Duodenal mucosa (tissue), 2 donors: Measurements from ENCODE around the gene ZSCAN32.

ENCODE experiments used
- H3K27ac ChIP-seq: one replicate; pipeline ENCODE4 v1.7.0; 2013; ENCODE audit warnings: low read depth, low read length
- H3K27me3 ChIP-seq, 2 donors: one replicate each; pipeline ENCODE4 v1.7.0; 2013; ENCODE audit warnings: low read length in 2 of 2, control low read depth in 1 of 2; ENCODE audit not compliant: insufficient read depth in 2 of 2, control insufficient read depth in 1 of 2
- H3K36me3 ChIP-seq, 2 donors: one replicate each; pipeline ENCODE4 v1.7.0; 2013; ENCODE audit warnings: low read length in 2 of 2, control low read depth in 1 of 2; ENCODE audit not compliant: insufficient read depth in 2 of 2, control insufficient read depth in 1 of 2
- H3K4me1 ChIP-seq, 2 donors: one replicate each; pipeline ENCODE4 v1.7.0; 2013; ENCODE audit warnings: low read length in 2 of 2, control low read depth in 1 of 2; ENCODE audit not compliant: insufficient read depth in 2 of 2, control insufficient read depth in 1 of 2
- H3K4me3 ChIP-seq, 2 donors: one replicate each; pipeline ENCODE4 v1.7.0; 2013; ENCODE audit warnings: low read length in 2 of 2, low read depth in 1 of 2
- H3K9ac ChIP-seq, 2 donors: one replicate each; pipeline ENCODE4 v1.7.0; 2013; ENCODE audit warnings: low read length in 2 of 2, low read depth in 1 of 2
- H3K9me3 ChIP-seq, 2 donors: one replicate each; pipeline ENCODE4 v1.7.0; 2013; ENCODE audit warnings: low read length in 2 of 2, control low read depth in 1 of 2; ENCODE audit not compliant: control insufficient read depth in 1 of 2

ZSCAN32 gene

DNA sequence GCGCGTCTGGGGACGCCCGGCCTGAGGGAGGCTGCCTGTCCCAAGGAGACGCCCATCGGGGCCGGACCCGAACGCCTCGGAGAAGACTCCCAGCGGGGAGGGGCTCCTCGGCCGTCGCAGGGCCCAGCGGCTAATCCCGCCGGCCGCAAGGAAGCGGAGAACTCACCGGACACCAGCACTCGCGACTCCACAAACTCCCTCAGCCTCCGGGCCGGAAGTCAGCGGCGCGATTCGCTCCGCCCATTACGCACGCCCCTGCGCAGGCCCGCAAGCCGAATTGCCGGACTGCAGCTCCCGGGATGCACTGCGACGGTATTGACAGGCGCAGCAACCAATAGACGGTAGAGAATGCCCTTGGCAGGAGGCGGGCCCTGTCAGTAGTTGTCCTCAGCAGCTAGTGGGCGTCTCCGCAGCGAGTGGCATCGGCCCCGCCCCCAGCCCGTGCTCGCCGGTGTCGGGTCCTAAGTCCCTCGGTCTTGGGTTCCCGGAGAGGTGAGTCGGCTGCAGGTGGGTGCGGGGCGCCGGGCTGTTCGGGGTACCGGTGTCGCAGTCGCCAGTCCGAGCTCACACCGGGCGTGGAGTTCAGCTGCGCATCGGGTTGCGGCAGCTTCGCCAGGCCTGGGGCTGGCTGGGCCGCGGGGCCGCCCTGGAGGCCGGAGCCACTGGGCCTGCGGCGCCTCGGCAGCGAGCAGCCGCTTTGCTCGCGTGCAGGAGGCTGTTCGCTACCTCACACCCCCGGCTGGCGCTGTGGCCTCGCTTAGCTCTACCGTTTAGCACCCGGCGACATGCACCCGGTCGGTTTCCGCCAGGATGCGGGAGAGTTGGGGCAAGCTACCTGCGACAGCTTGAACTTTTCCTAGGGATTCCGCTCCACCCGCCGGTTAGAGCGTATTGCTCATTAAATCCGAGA lies at the start of gene ZSCAN32, which contains the start of gene ZNF174:
Gene ZSCAN32, minus strand, starts transcription at position 226 of the 910 bp plus-strand sequence. CDS start 3,447 bp downstream, outside the sequence.
Gene ZNF174, plus strand, starts transcription at position 437 of the 910 bp plus-strand sequence. CDS start 790 bp downstream, outside the sequence.
- peak within 1 kb of the TSS; percentile 84 to 88 for H3K9ac ChIP-seq
- H3K27me3 ChIP-seq: no peaks in the 10 kb centered on the region
- H3K27ac ChIP-seq: peak within 1 kb of the TSS; percentile 73
- H3K4me1 ChIP-seq: peaks cover 0 to 10% of the 10 kb centered on the region in 2 donors
- peaks cover 36 to 42% of the 10 kb centered on the region in 2 donors for H3K9me3 ChIP-seq
- H3K36me3 ChIP-seq: peaks cover 40 to 48% of the 10 kb centered on the region in 2 donors
- peak within 1 kb of the TSS; percentile 86 to 91 for H3K4me3 ChIP-seq

DNA sequence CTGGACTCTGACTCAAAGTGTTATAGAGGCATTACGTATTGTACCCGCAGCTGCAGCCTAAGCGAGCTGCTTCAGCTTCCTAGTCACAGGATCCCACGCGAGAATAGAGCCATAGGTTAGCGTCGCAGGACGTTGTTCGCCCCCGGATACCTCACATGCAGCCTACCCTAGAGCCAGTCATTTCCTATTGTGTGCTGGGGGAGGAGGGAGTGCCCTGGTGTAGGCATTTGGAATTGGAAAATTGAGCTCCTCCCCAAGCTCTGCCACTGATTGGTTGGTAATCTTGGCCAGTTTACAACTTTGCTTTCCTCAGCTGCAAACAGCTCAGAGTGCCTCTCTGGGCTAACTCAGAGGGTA lies 43.2 kb upstream of the ZSCAN32 start:
- peak overlapping the region; percentile 74 to 78 for H3K9ac ChIP-seq
- peaks cover 11 to 20% of the 10 kb centered on the region in 2 donors for H3K36me3 ChIP-seq
- H3K9me3 ChIP-seq: peaks cover 5 to 8% of the 10 kb centered on the region in 2 donors
- peaks cover 10 to 11% of the 10 kb centered on the region in 2 donors for H3K4me1 ChIP-seq
- H3K27me3 ChIP-seq: no peaks in the 10 kb centered on the region
- H3K27ac ChIP-seq: peak overlapping the region; percentile 28
- H3K4me3 ChIP-seq: peak overlapping the region; percentile 69 to 88

DNA sequence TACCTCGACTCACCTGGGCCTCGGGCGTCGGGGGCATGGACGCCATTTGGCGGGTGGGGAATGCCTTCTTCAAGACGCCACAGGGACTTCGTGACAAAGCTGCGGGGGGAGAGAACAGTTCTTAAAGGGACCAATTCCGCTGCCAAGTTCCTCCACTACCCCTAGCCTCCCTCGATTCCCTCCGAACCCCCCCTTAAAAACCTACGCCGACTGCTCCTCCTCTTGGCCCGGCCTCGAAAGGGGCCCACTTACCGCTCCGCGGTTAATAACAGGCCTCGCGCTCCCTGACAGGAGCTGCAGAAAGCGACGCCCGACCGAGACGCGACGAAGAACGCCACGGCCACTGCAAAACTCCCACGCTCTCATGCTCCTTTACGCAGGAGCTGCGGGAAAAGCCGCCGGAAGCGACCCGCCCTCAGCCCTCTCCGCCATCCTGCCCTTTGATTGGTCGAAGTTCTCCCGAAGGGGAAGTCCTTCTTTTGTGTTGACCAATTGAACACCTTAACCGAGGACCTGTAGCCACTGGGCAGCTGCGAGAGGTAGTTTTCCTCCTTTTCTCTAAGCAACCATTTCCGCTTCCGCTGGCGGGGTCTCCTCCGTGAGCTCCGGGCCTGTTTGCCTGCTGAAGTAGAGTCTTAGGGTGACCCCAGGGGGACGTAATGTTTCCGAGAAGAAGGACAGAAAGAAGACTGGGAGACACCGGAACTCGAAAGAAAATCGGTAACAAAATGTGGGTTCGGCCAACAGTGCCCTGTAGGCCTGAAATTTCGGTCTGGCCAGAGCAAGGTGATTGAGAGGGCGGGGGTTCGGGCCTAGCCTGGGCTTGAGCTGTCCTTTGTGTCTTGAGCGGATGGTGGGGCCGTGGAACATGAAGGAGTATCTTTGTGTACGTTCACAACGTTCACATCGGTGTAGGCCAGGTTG lies 42.6 kb upstream of the ZSCAN32 start, which contains the start of the genes NAA60 and ZNF597:
Gene NAA60, plus strand, starts transcription at position 573 of the 924 bp plus-strand sequence. CDS start 32,548 bp downstream, outside the sequence.
Gene ZNF597, minus strand, starts transcription at position 397 of the 924 bp plus-strand sequence. Its CDS starts 351 bp downstream, at position 46.
- Histone ChIP-seq H3K4me1 (peaks cover 10 to 11% of the 10 kb centered on the region in 2 donors), H3K9ac (peak within 1 kb of the TSS; percentile 74 to 78), H3K27ac (peak within 1 kb of the TSS; percentile 32), H3K27me3 (no peaks in the 10 kb centered on the region), H3K9me3 (peaks cover 8% of the 10 kb centered on the region in 2 donors), H3K36me3 (peaks cover 7 to 17% of the 10 kb centered on the region in 2 donors), H3K4me3 (peak within 1 kb of the TSS; percentile 69 to 88)

DNA sequence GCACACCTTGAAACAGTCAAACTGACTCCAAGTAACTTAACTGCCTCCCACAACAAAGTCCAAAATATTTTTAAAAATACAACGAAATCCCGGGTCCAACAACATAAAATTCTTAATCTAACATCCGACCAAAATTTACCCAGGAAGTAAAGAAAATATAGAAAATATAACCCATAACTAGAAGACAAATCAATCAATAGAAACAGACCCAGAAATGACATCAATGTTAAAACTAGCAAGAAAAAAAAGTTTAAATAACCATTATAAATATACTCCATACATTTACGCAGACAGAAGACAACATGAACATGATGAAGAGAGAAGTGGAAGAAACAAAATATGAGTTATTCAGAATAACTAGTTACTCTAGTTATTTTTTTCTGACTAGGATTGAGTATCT lies 38.8 kb upstream of the ZSCAN32 start:
- no peak overlapping the region for H3K27ac ChIP-seq
- H3K9ac ChIP-seq: no peak overlapping the region
- no peaks in the 10 kb centered on the region for H3K27me3 ChIP-seq
- H3K4me1 ChIP-seq: peaks cover 7 to 8% of the 10 kb centered on the region in 2 donors
- no peak overlapping the region for H3K4me3 ChIP-seq
- peaks cover 8% of the 10 kb centered on the region in 2 donors for H3K9me3 ChIP-seq
- H3K36me3 ChIP-seq: peaks cover 12 to 19% of the 10 kb centered on the region in 2 donors

DNA sequence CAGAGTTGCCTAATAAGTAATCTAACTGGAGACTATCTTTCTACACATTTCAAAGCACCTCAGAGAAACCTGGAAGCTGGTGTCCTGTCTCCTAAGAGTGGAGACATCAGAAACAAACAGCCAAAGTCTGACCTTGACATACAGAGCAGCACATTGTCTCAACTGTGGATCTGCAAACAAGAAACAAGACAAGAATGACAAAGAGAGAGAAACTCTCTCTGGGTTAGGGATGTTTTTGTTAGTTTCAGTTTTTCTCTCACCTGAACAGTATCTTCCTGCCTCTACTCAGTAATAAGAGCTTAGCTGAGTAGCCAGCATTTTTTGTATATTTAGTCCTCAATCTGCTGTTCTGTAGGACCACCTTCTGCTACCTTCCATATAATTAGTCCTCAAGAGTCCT lies 33.6 kb upstream of the ZSCAN32 start:
- no peaks in the 10 kb centered on the region for H3K27me3 ChIP-seq
- no peak overlapping the region for H3K9ac ChIP-seq
- no peak overlapping the region for H3K27ac ChIP-seq
- no peaks in the 10 kb centered on the region for H3K4me1 ChIP-seq
- peaks cover under 1 to 4% of the 10 kb centered on the region in 2 donors for H3K9me3 ChIP-seq
- peaks cover 12 to 22% of the 10 kb centered on the region in 2 donors for H3K36me3 ChIP-seq
- H3K4me3 ChIP-seq: no peak overlapping the region

DNA sequence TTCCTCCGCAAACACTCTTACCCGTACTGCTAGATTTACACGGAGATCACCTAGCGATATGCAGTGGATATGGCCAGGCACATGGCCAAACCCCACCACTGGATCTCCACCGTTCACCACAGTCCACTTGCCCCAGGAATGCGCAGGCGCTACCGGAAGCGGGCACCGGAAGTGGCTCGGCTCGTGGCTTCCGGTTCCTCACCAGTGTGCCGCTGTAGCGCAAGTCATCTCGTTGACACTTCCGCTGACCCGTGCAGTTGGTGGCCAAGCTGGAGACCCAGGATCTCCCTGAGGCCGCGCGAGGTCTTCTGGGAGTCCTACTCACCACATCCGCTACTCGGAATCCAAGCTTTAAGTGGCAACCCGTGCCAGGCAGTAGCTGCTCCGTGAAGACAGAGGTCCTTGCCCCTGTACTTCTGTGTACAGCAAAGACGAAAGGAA lies 31.0 kb upstream of the ZSCAN32 start:
- Histone ChIP-seq H3K9ac (no peak overlapping the region), H3K27ac (no peak overlapping the region), H3K4me3 (peak overlapping the region; percentile 3 to 19), H3K36me3 (peaks cover 10 to 16% of the 10 kb centered on the region in 2 donors), H3K27me3 (no peaks in the 10 kb centered on the region), H3K9me3 (no peaks in the 10 kb centered on the region), H3K4me1 (no peaks in the 10 kb centered on the region)

DNA sequence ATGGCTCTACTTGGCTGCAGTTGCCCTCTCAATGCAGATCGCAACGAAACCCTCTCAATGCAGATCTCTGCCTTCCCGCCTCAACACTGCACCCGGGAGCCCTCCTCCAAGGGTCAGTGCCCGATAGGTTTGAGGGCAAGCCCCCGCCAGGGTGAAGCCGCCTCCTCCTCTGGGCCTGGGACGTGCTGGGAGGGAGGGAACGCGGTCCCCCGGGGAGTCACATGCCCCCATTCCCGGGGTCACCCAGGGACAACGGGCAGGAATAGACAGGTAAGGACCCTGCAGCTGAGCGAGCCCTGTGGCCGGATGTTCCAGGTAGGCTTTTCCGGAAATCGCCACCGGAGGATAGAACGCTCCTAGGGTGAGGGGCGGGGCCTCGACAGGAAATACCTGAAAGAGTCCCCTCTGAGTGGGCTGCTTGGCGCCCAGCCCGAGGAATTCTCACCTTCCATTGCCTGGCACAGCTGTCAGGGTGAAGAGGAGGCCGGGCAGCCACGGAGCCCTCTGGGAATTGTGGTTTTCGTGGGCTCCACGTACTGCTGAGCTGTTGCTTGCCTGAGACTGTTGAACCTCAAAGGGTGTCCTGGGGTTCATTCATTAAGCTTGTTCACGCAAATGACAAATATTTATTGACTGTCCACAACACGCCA lies 13.1 kb upstream of the ZSCAN32 start:
- Histone ChIP-seq H3K9ac (no peak overlapping the region), H3K4me1 (no peaks in the 10 kb centered on the region), H3K9me3 (peaks cover 47 to 54% of the 10 kb centered on the region in 2 donors), H3K36me3 (peaks cover 3 to 6% of the 10 kb centered on the region in 2 donors), H3K27me3 (no peaks in the 10 kb centered on the region), H3K4me3 (no peak overlapping the region), H3K27ac (no peak overlapping the region)

DNA sequence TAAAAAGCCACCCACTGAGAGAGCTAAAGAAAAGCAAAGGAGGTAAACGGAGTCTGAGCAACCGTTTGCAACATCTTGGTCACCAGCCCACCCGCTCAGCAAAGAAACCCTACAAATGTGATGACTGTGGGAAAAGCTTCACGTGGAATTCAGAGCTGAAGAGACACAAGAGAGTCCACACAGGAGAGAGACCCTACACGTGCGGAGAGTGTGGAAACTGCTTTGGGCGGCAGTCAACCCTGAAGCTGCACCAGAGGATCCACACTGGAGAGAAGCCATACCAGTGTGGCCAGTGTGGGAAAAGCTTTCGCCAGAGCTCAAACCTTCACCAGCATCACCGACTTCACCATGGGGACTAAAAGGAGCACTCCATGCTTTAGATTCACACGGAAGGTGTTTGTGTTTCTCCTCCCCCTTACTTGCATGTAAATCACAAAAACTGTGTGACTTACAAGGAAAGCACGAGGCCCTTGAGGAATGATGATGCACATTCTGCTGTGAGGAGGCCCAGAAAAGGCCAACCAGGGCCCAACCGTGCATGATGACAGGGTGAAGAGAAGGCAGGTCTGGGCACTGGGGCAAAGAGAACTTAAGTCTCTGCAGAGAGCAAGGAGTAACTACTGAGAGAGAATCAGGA lies 7.9 kb upstream of the ZSCAN32 start:
- peaks cover 39 to 55% of the 10 kb centered on the region in 2 donors for H3K36me3 ChIP-seq
- H3K4me3 ChIP-seq: peak overlapping the region; percentile 32 to 41

More for the DNA sequence above, 7.9 kb upstream of the ZSCAN32 start:
- Histone ChIP-seq H3K27ac (no peak overlapping the region), H3K27me3 (no peaks in the 10 kb centered on the region), H3K4me1 (no peaks in the 10 kb centered on the region), H3K9me3 (peaks cover 74 to 86% of the 10 kb centered on the region in 2 donors), H3K9ac (no peak overlapping the region)
